ENCODE results near the gene ZNRF3. TPM values are rescaled to one million over a fixed set of nuclear protein-coding genes. Genes with fewer than 3 reads are reported as not detected.

Gene ZNRF3
- polyA plus RNA-seq, 1 of the 3 experiments (the other 2 are of a cell fraction): 4.2 TPM

DNA sequence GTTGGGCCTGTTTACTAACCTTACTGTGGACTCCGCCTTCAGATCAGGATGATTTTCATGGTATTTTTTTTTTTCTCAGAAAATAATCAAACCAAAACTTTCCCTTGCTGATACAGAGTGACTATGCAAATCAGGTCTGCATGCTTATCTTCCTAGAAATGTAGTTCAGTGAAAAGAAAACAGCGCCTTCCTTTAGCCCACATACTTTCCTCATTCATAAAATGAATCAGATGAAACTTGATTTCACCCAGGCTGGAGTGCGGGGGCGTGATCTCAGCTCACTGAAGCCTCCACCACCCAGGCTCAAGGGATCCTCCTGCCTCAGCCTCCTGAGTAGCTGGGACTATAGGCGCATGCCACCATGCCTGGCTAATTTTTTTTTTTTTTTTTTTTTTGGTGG lies 26.0 kb downstream of the ZNRF3 start:
- no peak overlapping the region for H3K4me3 ChIP-seq (ENCODE audit: low read depth in 2 of 2, low read length in 1 of 2)
- no peak overlapping the region for H3K9ac ChIP-seq
- no peak overlapping the region for H3K27ac ChIP-seq (ENCODE audit: low read depth in 2 of 2, low read length in 1 of 2)
- H3F3A ChIP-seq (replicated peaks; ENCODE audit: insufficient read depth): peaks cover 3% of the 10 kb centered on the region
- no peak for DNase-seq
- peaks cover 39% of the 10 kb centered on the region for H4K20me1 ChIP-seq (ENCODE audit: insufficient read depth)
- peaks cover 54% of the 10 kb centered on the region for H3K79me2 ChIP-seq (ENCODE audit: insufficient read depth)
- ChIA-PET POLR2A (interaction anchor here (0.6 kb wide), 1 partner anchor 11 kb away, joined by 4 read pairs; no protein-coding TSS in a partner anchor), CTCF (interaction anchor here (0.6 to 2.0 kb wide), 4 partner anchors 14 to 618 kb away, joined by 3 to 4 read pairs (median 4); no protein-coding TSS in a partner anchor)
- peaks cover 5 to 8% of the 10 kb centered on the region in 2 experiments; a peak in 2 of 4 replicates for H3K4me1 ChIP-seq (ENCODE audit: control insufficient read depth in 1 of 2, insufficient read depth in 2 of 2, low read depth in 1 of 2, low read length in 1 of 2)
- no peak overlapping the region for H2AFZ ChIP-seq (ENCODE audit: low read depth)
- no peaks in the 10 kb centered on the region for H3K36me3 ChIP-seq (replicated peaks in 1 of 2; ENCODE audit: control insufficient read depth in 1 of 2, insufficient read depth in 2 of 2, low read length in 1 of 2)
- no peak for TF ChIP-seq SMC3 (IDR thresholded peaks at IDR 0.05; ENCODE audit: low read depth, low read length)
- TF ChIP-seq, protein P1, sequence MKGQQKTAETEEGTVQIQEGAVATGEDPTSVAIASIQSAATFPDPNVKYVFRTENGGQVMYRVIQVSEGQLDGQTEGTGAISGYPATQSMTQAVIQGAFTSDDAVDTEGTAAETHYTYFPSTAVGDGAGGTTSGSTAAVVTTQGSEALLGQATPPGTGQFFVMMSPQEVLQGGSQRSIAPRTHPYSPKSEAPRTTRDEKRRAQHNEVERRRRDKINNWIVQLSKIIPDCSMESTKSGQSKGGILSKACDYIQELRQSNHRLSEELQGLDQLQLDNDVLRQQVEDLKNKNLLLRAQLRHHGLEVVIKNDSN (IDR thresholded peaks at IDR 0.05; ENCODE audit: borderline replicate concordance, low read depth): no peak
- TF ChIP-seq, protein P2, sequence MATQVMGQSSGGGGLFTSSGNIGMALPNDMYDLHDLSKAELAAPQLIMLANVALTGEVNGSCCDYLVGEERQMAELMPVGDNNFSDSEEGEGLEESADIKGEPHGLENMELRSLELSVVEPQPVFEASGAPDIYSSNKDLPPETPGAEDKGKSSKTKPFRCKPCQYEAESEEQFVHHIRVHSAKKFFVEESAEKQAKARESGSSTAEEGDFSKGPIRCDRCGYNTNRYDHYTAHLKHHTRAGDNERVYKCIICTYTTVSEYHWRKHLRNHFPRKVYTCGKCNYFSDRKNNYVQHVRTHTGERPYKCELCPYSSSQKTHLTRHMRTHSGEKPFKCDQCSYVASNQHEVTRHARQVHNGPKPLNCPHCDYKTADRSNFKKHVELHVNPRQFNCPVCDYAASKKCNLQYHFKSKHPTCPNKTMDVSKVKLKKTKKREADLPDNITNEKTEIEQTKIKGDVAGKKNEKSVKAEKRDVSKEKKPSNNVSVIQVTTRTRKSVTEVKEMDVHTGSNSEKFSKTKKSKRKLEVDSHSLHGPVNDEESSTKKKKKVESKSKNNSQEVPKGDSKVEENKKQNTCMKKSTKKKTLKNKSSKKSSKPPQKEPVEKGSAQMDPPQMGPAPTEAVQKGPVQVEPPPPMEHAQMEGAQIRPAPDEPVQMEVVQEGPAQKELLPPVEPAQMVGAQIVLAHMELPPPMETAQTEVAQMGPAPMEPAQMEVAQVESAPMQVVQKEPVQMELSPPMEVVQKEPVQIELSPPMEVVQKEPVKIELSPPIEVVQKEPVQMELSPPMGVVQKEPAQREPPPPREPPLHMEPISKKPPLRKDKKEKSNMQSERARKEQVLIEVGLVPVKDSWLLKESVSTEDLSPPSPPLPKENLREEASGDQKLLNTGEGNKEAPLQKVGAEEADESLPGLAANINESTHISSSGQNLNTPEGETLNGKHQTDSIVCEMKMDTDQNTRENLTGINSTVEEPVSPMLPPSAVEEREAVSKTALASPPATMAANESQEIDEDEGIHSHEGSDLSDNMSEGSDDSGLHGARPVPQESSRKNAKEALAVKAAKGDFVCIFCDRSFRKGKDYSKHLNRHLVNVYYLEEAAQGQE (IDR thresholded peaks at IDR 0.05; ENCODE audit: low read depth, low read length): no peak
- TF ChIP-seq, protein P3, sequence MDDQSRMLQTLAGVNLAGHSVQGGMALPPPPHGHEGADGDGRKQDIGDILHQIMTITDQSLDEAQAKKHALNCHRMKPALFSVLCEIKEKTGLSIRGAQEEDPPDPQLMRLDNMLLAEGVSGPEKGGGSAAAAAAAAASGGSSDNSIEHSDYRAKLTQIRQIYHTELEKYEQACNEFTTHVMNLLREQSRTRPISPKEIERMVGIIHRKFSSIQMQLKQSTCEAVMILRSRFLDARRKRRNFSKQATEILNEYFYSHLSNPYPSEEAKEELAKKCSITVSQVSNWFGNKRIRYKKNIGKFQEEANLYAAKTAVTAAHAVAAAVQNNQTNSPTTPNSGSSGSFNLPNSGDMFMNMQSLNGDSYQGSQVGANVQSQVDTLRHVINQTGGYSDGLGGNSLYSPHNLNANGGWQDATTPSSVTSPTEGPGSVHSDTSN (IDR thresholded peaks at IDR 0.05): no peak
- no peak for TF ChIP-seq SIN3A (IDR thresholded peaks at IDR 0.05; ENCODE audit: borderline replicate concordance, low read depth, low read length)
- TF ChIP-seq, protein P4, sequence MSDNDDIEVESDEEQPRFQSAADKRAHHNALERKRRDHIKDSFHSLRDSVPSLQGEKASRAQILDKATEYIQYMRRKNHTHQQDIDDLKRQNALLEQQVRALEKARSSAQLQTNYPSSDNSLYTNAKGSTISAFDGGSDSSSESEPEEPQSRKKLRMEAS (IDR thresholded peaks at IDR 0.05; ENCODE audit: low read depth): no peak
- TF ChIP-seq NFIC (IDR thresholded peaks at IDR 0.05; ENCODE audit: borderline replicate concordance): no peak
- TF ChIP-seq RXRA (IDR thresholded peaks at IDR 0.05; ENCODE audit: borderline replicate concordance, low read depth): no peak
- H3K4me2 ChIP-seq: no peak overlapping the region
- H3K9me3 ChIP-seq: no peaks in the 10 kb centered on the region
- no peaks in the 10 kb centered on the region for H3K9me2 ChIP-seq
- no peaks in the 10 kb centered on the region for H3K27me3 ChIP-seq (ENCODE audit: insufficient read depth)
- 96% methylated on average over 5 of the region's 5 CpGs for WGBS (ENCODE audit: low lambda C conversion rate)

DNA sequence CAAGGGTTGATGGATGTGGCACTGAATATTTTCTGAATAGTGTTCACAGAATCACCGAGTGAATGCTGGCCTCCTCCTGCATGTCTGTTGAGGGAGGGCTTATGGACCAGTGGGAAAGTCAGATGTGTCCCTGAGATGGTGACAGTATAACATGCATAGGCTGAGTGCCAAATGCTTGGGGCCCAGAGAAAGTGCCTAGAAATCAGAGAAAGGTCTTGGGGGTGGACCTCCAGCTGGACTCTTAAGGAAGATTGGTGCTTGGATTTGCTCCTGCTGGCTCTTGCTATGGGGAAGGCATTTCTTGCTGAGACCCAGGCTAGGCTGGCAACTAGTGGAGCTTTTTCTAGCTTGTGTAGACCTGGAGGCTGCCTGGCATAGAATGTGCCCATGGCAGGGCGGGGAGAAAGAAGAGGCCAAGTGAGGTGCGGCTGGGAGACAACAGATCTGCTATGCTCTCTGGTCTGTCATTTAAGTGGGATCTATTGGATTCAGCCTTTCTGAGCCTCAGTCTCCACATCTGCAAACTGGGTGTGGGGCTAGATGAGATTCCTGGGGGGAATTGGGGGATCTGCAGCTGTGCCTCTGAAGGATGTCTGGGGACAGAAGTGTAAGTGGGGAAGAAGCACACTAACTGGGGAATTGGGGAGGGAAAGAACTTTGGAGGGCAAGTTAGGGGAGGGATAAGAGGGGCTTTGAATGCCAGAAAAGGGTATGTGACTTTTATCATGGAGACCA lies 27.4 kb downstream of the ZNRF3 start:
- Histone ChIP-seq H2AFZ (ENCODE audit: low read depth) (no peak overlapping the region), H3K36me3 (replicated peaks in 1 of 2; ENCODE audit: control insufficient read depth in 1 of 2, insufficient read depth in 2 of 2, low read length in 1 of 2) (no peaks in the 10 kb centered on the region), H3K4me2 (no peak overlapping the region), H3K79me2 (ENCODE audit: insufficient read depth) (peaks cover 62% of the 10 kb centered on the region), H3K4me3 (ENCODE audit: low read depth in 2 of 2, low read length in 1 of 2) (no peak overlapping the region), H4K20me1 (ENCODE audit: insufficient read depth) (peaks cover 36% of the 10 kb centered on the region; the same call in 1 of the 2 replicates), H3K27me3 (ENCODE audit: insufficient read depth) (no peaks in the 10 kb centered on the region), H3K27ac (ENCODE audit: low read depth in 2 of 2, low read length in 1 of 2) (no peak overlapping the region), H3K9me2 (no peaks in the 10 kb centered on the region), H3K4me1 (ENCODE audit: control insufficient read depth in 1 of 2, insufficient read depth in 2 of 2, low read depth in 1 of 2, low read length in 1 of 2) (peaks cover 3 to 5% of the 10 kb centered on the region in 2 experiments; a peak in 1 of 4 replicates), H3F3A (replicated peaks; ENCODE audit: insufficient read depth) (no peaks in the 10 kb centered on the region), H3K9me3 (no peaks in the 10 kb centered on the region), H3K9ac (no peak overlapping the region)
- 92% methylated on average over 2 of the region's 3 CpGs for WGBS (ENCODE audit: low lambda C conversion rate)
- DNase-seq: no peak
- ChIA-PET POLR2A (no interaction called here), CTCF (interaction anchor here (0.6 to 1.5 kb wide), 2 partner anchors 55 to 341 kb away, joined by 3 to 4 read pairs; no protein-coding TSS in a partner anchor)
- TF ChIP-seq, protein P5, sequence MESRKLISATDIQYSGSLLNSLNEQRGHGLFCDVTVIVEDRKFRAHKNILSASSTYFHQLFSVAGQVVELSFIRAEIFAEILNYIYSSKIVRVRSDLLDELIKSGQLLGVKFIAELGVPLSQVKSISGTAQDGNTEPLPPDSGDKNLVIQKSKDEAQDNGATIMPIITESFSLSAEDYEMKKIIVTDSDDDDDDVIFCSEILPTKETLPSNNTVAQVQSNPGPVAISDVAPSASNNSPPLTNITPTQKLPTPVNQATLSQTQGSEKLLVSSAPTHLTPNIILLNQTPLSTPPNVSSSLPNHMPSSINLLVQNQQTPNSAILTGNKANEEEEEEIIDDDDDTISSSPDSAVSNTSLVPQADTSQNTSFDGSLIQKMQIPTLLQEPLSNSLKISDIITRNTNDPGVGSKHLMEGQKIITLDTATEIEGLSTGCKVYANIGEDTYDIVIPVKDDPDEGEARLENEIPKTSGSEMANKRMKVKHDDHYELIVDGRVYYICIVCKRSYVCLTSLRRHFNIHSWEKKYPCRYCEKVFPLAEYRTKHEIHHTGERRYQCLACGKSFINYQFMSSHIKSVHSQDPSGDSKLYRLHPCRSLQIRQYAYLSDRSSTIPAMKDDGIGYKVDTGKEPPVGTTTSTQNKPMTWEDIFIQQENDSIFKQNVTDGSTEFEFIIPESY (IDR thresholded peaks at IDR 0.05; ENCODE audit: borderline replicate concordance, low read depth): no peak
- TF ChIP-seq, protein P2 (IDR thresholded peaks at IDR 0.05; ENCODE audit: low read depth, low read length): no peak

Measured in SK-N-SH (cell line).